CD4-positive, alpha-beta T cell treated with Interleukin-4 for 1 hour (primary cell): ENCODE data around the gene CIC.

Experiments
- DNase-seq, 2 donors: peaks; one replicate each; pipeline ENCODE4 v3.0.0-alpha.2; 2020 to 2022

The CIC gene

DNA sequence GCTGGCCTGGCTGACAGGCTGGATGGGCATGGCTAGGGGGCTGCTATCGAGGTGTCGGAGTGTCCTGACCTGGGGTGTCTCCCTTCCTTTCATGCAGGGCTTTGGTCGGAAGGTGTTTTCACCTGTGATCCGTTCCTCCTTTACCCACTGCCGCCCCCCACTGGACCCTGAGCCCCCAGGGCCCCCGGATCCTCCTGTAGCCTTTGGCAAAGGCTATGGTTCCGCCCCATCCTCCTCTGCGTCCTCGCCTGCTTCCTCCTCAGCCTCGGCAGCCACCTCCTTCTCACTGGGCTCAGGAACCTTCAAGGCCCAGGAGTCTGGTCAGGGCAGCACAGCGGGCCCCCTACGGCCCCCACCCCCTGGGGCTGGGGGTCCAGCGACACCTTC is 21.1 kb downstream of the CIC start:
- no peak for DNase-seq

GRCh38 chr19:42290523-42291434 is 21.7 kb downstream of the CIC start:
- DNase-seq = peak; percentile 67 to 69

DNA sequence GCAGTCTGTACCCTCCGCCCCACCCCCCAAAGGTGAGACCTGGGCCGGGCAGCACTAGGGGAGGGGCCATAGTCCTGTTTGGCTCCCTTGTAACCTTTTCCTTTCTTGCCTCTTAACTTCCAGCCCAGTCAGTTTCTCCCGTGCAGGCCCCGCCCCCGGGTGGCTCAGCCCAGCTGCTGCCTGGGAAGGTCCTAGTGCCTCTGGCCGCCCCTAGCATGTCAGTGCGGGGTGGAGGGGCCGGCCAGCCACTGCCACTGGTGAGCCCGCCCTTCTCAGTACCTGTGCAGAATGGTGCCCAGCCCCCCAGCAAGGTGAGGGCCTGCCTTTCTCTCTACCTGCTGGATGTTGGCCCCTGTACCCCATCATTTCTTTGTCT is 22.4 kb downstream of the CIC start:
- no peak for DNase-seq

DNA sequence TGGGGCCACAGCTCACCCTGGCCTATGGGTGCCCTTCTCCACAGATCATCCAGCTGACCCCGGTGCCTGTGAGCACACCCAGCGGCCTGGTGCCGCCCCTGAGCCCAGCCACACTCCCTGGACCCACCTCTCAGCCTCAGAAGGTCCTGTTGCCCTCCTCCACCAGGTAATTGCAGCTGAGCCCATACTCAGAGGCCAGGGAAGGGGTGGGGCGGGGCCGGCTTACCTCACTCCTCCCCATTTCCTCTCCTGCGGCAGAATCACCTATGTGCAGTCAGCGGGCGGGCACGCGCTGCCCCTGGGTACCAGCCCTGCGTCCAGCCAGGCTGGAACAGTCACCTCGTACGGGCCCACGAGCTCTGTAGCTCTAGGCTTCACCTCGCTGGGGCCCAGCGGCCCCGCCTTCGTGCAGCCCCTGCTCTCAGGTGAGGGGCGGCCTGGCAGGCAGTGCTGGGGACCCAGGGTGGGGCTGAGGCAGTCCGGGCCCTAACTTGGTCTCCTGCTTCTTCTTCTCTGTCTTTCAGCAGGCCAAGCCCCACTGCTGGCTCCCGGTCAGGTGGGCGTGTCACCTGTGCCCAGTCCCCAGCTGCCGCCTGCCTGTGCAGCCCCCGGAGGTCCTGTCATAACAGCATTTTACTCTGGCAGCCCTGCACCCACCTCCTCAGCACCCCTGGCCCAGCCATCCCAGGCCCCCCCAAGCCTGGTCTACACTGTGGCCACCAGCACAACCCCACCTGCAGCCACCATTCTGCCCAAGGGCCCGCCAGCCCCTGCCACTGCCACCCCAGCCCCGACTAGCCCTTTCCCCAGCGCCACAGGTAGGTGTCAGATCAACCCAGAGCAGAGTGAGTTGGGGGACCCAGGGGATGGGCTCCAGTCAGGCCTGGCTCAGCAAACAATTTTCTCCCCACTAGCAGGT is 23.2 kb downstream of the CIC start:
- DNase-seq = no peak

DNA sequence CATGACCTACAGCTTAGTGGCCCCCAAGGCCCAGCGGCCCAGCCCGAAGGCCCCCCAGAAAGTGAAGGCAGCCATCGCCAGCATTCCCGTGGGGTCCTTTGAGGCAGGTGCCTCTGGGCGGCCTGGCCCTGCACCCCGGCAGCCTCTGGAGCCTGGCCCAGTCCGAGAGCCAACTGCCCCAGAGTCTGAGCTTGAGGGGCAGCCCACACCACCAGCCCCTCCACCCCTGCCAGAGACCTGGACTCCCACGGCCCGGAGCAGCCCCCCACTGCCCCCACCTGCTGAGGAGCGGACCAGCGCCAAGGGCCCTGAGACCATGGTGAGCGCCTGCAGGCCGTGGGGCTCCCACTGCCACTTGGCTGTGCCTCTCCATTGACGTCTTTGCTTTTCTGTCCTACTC is 23.9 kb downstream of the CIC start:
- DNase-seq = no peak

DNA sequence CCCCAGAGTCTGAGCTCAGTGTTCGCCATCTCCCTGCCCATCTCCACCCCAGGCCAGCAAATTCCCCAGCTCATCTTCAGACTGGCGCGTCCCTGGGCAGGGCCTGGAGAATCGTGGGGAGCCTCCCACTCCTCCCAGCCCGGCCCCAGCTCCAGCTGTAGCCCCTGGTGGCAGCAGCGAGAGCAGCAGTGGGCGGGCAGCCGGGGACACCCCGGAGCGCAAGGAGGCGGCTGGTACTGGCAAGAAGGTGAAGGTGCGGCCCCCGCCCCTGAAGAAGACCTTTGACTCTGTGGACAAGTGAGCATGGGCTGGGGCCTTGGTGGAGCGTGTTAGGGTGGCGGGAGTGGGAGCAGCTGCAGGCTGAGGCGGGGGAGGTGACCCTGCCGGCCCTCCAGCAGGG is 24.5 kb downstream of the CIC start:
- DNase-seq = no peak

DNA sequence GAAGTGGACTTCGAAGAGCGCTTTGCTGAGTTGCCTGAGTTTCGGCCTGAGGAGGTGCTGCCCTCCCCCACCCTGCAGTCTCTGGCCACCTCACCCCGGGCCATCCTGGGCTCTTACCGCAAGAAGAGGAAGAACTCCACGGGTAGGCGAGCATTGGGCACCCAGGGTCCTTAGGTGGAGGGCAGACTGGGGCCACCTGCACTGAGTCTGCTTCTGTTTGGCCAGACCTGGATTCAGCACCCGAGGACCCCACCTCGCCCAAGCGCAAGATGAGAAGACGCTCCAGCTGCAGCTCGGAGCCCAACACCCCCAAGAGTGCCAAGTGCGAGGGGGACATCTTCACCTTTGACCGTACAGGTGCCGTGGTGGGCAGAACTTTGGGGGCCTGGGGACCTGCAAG is 24.9 kb downstream of the CIC start:
- no peak for DNase-seq

DNA sequence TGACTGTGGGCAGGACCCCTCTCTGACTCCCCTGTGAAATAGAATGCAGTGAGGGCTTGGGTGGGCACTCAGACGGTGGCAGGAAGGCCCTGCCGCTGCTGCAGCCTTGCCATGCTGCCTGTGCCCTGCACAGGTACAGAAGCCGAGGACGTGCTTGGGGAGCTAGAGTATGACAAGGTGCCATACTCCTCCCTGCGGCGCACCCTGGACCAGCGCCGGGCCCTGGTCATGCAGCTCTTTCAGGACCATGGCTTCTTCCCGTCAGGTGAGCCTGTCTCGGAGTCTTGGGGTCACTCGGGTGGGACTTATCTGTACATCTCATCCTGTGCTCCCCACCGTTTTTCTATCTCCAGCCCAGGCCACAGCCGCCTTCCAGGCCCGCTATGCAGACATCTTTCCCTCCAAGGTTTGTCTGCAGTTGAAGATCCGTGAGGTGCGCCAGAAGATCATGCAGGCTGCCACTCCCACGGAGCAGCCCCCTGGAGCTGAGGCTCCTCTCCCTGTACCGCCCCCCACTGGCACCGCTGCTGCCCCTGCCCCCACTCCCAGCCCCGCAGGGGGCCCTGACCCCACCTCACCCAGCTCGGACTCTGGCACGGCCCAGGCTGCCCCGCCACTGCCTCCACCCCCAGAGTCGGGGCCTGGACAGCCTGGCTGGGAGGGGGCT is 25.6 kb downstream of the CIC start:
- no peak for DNase-seq

GRCh38 chr19:42295342-42295741 is 26.3 kb downstream of the CIC start:
- DNase-seq = no peak

DNA sequence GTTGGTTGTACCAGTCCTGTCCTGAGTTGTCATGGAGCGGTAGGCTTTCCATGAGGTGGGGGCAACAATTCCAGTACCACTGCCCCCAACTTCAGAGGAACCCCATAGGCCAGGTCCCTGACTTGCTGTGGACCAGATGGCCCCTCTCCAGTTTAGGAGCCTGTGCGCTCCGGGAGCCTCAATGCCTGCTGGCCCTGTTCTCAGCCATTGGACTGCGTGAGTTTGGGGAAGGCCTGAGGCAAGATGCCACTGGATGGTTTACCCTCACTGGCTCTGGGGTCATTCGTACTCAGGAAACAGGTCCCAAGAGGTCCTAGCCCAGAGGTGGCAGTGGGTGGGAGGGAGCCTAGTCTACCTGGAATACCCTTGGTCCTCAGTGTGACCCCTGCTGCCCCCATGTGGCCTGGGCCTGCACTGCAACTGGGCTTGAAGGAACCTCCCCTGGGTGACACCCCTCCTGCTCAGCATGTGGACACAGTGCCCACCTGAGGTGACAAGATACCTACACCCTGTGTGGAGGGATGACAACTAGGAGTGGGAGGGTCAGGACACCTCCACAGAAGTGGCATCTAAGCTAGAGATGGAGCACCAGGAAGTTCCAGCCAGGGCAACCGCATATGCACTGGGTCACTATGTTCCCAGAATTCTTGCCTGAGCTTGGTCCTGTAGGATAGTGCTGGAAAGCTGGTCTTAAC is 26.9 kb downstream of the CIC start:
- peak; percentile 88 to 90 for DNase-seq

DNA sequence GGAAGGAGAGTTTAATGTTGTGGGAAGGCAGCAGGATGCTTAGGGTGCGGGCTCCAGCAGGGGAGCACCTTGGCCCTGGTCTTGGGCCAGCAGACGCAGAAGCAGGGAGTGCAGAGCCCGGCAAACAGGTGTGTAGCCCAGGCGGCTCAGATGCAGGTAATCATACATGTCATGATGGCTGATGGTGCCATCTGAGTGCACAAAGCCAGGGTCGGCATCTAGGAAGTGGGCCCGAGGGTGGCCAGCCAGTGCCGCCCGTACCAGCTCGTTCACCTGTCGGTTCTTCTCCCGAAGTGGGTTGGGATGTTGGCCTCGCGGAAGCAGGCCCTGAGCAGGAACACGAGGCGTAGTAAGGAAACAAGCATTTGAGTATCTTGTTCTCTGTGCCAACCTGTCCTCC is 28.0 kb downstream of the CIC start:
- DNase-seq = no peak

GRCh38 chr19:42301646-42302203 is 32.7 kb downstream of the CIC start, which contains the start of gene PRR19:
PRR19 (plus strand) TSS chr19:42302132; CDS start chr19:42309585, 7,453 bp downstream.
- no peak for DNase-seq

- no peak for DNase-seq
Measured at GRCh38 chr19:42303101-42303464, 34.0 kb downstream of the CIC start.

- no peak for DNase-seq
Measured at GRCh38 chr19:42303876-42304275, 34.8 kb downstream of the CIC start.

- peak in 1 of 2 donors; percentile 45 for DNase-seq
Measured at GRCh38 chr19:42306646-42307045, 37.6 kb downstream of the CIC start.

GRCh38 chr19:42309686-42310085 is 40.6 kb downstream of the CIC start:
- DNase-seq = no peak

DNA sequence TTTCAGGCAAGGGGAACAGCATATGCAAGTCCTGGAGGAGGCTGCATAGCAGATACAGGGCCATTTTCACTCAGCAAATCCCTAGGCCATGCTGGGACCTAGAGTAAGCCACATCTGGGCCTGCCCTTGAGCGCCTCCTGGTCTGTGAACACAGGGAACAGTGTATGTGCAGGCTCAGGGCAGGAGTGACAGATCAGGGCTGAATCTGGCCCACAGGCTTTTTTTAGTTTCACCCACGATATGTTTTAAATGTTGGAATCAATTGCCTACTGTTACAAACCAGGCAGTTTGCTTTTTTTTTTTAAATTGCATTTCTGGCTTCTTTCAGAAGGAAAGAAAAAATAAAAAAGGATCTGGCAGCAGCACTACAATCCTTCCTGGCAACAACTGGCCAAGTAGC is 42.6 kb downstream of the CIC start:
- no peak for DNase-seq

GRCh38 chr19:42312370-42312769 is 43.3 kb downstream of the CIC start:
- DNase-seq = no peak

GRCh38 chr19:42313096-42313839 is 44.2 kb downstream of the CIC start, which contains the start of gene TMEM145:
TMEM145 (plus strand) TSS chr19:42313309; CDS start chr19:42313377, 68 bp downstream.
- DNase-seq = no peak

- DNase-seq = no peak
Measured at GRCh38 chr19:42313840-42314755, 45.0 kb downstream of the CIC start.
